B cell (primary cell): Measurements from ENCODE around the gene DSCAML1. TPM values are rescaled to one million over a fixed set of nuclear protein-coding genes. Genes with fewer than 3 reads are reported as not detected.

Experiments
- ATAC-seq: fragments of 200-7000 bp; cut with Tn5 transposase; one replicate; pipeline ENCODE4 v1.10.0; 2021; ENCODE audit warnings: low read depth, mild to moderate bottlenecking, moderate number of reproducible peaks, moderate library complexity
- CTCF ChIA-PET: fragments of 350-600 bp; sonication (Branson Sonifier 250); formaldehyde crosslinking; loops from one replicate; lab custom pipeline; 2021; ENCODE audit warnings: antibody characterized with exemption, inconsistent platforms; lab: Charles Lee
- POLR2A ChIA-PET: fragments of 350-600 bp; sonication (Branson Sonifier 250); formaldehyde crosslinking; loops from one replicate; lab custom pipeline; 2021; ENCODE audit warnings: antibody characterized with exemption; lab: Charles Lee
- DNase-seq: peaks from one replicate; pipeline ENCODE4 v3.0.0; 2013
- H2AFZ ChIP-seq: 2 replicates; pipeline ENCODE4 v1.6.1; 2012; ENCODE audit warnings: mild to moderate bottlenecking, low read depth, low read length; ENCODE audit not compliant: insufficient read depth, poor library complexity, severe bottlenecking
- H3K27ac ChIP-seq, 2 donors: 1 replicate in 1 of 2; 2 replicates in 1 of 2; pipeline ENCODE4 v1.5.1; 2012 to 2013; ENCODE audit warnings: low read length in 2 of 2, mild to moderate bottlenecking in 2 of 2, moderate library complexity in 1 of 2
- H3K27me3 ChIP-seq, 4 experiments: fragments of 200-600 bp in 1 of 4; sonication (generic) in 1 of 4; replicated peaks in 1 of 4; 1 replicate in 2 of 4; 2 replicates in 2 of 4; pipeline versions ENCODE4 v1.6.1 to v1.7.0; 2013 to 2016; ENCODE audit warnings: low read length in 3 of 4, mild to moderate bottlenecking in 2 of 4, mixed read lengths in 1 of 4, moderate library complexity in 1 of 4; ENCODE audit not compliant: insufficient read depth in 4 of 4, control insufficient read depth in 3 of 4; ENCODE audit errors: control extremely low read depth in 1 of 4
- H3K36me3 ChIP-seq, 2 experiments: replicated peaks in 1 of 2; 1 replicate in 1 of 2; 2 replicates in 1 of 2; pipeline versions ENCODE4 v1.6.1 to v1.7.1; 2013; ENCODE audit warnings: low read length in 1 of 2; ENCODE audit not compliant: insufficient read depth in 2 of 2, control insufficient read depth in 1 of 2; ENCODE audit errors: control extremely low read depth in 1 of 2, extremely low read depth in 1 of 2
- H3K4me1 ChIP-seq, 2 donors: fragments of 200-600 bp in 1 of 2; sonication (generic) in 1 of 2; 1 replicate in 1 of 2; 2 replicates in 1 of 2; pipeline versions ENCODE4 v1.5.1 to v1.6.1; 2013 to 2017; ENCODE audit warnings: low read length in 2 of 2; ENCODE audit not compliant: control insufficient read depth in 2 of 2, insufficient read depth in 2 of 2
- H3K4me2 ChIP-seq: replicated peaks from 2 replicates; pipeline ENCODE3; 2012; ENCODE audit warnings: mild to moderate bottlenecking, low read depth, low read length; ENCODE audit not compliant: poor library complexity, severe bottlenecking
- H3K4me3 ChIP-seq, 5 experiments: fragments of 200-600 bp in 1 of 5; sonication (generic) in 1 of 5; 1 replicate in 3 of 5; 2 replicates in 2 of 5; pipeline versions ENCODE4 v1.5.1 to v1.7.0; 2011 to 2016; ENCODE audit warnings: low read length in 4 of 5, mild to moderate bottlenecking in 4 of 5, low read depth in 2 of 5, control low read depth in 1 of 5, moderate library complexity in 1 of 5; ENCODE audit not compliant: insufficient read depth in 1 of 5; ENCODE audit errors: control extremely low read depth in 1 of 5, extremely low read depth in 1 of 5
- H3K79me2 ChIP-seq: fragments of 200-600 bp; sonication (generic); one replicate; pipeline ENCODE4 v1.6.0; 2016; ENCODE audit warnings: low read length; ENCODE audit not compliant: control insufficient read depth, insufficient read depth
- H3K9ac ChIP-seq: fragments of 200-600 bp; sonication (generic); 2 replicates; pipeline ENCODE4 v1.6.1; 2017; ENCODE audit warnings: mild to moderate bottlenecking, low read length, moderate library complexity
- H3K9me3 ChIP-seq, 3 donors: one replicate each; pipeline versions ENCODE4 v1.6.1 to v1.7.1; 2013; ENCODE audit warnings: low read length in 2 of 3; ENCODE audit not compliant: control insufficient read depth in 2 of 3, insufficient read depth in 1 of 3; ENCODE audit errors: control extremely low read depth in 1 of 3
- H4K20me1 ChIP-seq: 2 replicates; pipeline ENCODE4 v1.6.0; 2012; ENCODE audit warnings: mild to moderate bottlenecking, low read length; ENCODE audit not compliant: insufficient read depth, control insufficient read depth, poor library complexity, severe bottlenecking
- H3K27ac Mint-ChIP-seq: one replicate; pipeline ENCODE4 v1.8.0; 2021; ENCODE audit warnings: mixed read lengths
- H3K27me3 Mint-ChIP-seq: one replicate; pipeline ENCODE4 v1.8.0; 2021; ENCODE audit warnings: mixed read lengths
- H3K4me1 Mint-ChIP-seq: one replicate; pipeline ENCODE4 v1.8.0; 2021; ENCODE audit warnings: mixed read lengths
- H3K4me3 Mint-ChIP-seq: one replicate; pipeline ENCODE4 v1.8.0; 2021; ENCODE audit warnings: mixed read lengths
- H3K9me3 Mint-ChIP-seq: one replicate; pipeline ENCODE4 v1.8.0; 2022; ENCODE audit warnings: mixed read lengths; ENCODE audit not compliant: insufficient read depth
- EZH2 ChIP-seq: IDR thresholded peaks from 2 replicates; pipeline ENCODE4 v1.6.1; 2012; ENCODE audit warnings: borderline replicate concordance, low read depth, mild to moderate bottlenecking, moderate library complexity, low read length; ENCODE audit not compliant: insufficient read depth, poor library complexity, severe bottlenecking
- WGBS: methylation state at CpG from one replicate; pipeline ENCODE4 v1.1.5; 2013; ENCODE audit warnings: missing lambda C conversion rate; ENCODE audit not compliant: insufficient coverage; 5-methylcytosine and 5-hydroxymethylcytosine counted together
- intact Hi-C: fragments of 100-400 bp; cut with micrococcal nuclease; formaldehyde crosslinking; loops from one replicate; pipeline ENCODE4 v1.10.0; 2022
- polyA plus RNA-seq: library from polyadenylated mRNA; depleted of rRNA; stranded (reverse); fragments of >200 nt; gene quantifications from 2 replicates; pipeline ENCODE4 v1.2.3, GENCODE V29; 2012
- total RNA-seq, 2 donors: library from RNA; stranded (reverse); fragments of 120-200 nt in 1 of 2; gene quantifications; 1 replicate in 1 of 2; 2 replicates in 1 of 2; pipeline versions ENCODE4 v1.2.3 to v1.2.4, GENCODE V29; 2013 to 2022
- TF ChIP-seq, protein P1 (sequence below): fragments of 200-600 bp; IDR thresholded peaks from one replicate; pipeline ENCODE4 v1.8.0; 2022; ENCODE audit warnings: antibody characterized with exemption, mild to moderate bottlenecking

The DSCAML1 gene
- total and polyA plus RNA-seq, 2 donors (not counting 1 experiment from before 2014, with no cell fraction given): 1.2 to 6.2 TPM

DNA sequence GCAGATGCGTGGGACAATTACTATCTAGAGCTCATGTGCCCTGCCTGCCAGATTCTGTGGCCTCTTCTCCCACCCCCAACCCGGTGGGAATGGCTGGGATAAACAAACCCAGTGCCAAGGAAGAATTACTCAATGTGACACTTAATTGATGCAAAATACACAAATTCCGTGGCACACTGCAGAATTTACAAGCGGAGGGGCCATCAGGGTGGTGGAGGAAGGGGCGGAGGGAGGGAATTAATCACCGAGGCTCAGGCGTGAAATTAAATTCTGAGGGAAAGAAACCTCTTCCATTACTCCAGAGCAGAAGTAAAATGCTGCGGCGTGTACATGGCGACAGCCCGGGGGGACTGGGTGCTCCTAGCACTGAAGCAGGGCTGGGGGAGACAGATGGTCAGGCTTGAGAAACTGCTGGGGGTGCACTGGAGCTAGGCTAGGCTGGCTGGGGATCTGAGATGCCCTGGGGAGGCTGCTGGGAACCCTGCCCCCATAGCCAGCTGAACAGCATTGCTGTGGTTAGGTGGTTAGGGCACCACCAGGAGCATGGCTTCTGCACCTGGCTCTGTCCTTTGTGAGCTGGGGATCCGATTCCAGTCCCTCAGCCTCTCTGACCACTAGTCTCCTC lies 268.8 kb downstream of the DSCAML1 start:
- peaks cover 0 to 3% (median 0%) of the 10 kb centered on the region in 4 experiments for H3K27me3 ChIP-seq
- no peaks in the 10 kb centered on the region for H3K36me3 ChIP-seq
- no peak overlapping the region for H2AFZ ChIP-seq
- TF ChIP-seq, protein P1, sequence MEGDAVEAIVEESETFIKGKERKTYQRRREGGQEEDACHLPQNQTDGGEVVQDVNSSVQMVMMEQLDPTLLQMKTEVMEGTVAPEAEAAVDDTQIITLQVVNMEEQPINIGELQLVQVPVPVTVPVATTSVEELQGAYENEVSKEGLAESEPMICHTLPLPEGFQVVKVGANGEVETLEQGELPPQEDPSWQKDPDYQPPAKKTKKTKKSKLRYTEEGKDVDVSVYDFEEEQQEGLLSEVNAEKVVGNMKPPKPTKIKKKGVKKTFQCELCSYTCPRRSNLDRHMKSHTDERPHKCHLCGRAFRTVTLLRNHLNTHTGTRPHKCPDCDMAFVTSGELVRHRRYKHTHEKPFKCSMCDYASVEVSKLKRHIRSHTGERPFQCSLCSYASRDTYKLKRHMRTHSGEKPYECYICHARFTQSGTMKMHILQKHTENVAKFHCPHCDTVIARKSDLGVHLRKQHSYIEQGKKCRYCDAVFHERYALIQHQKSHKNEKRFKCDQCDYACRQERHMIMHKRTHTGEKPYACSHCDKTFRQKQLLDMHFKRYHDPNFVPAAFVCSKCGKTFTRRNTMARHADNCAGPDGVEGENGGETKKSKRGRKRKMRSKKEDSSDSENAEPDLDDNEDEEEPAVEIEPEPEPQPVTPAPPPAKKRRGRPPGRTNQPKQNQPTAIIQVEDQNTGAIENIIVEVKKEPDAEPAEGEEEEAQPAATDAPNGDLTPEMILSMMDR: no peak
- TF ChIP-seq EZH2: no peak
- H4K20me1 ChIP-seq: no peaks in the 10 kb centered on the region
- no peaks in the 10 kb centered on the region for H3K4me1 ChIP-seq
- H3K4me3 ChIP-seq: no peak overlapping the region
- peaks cover 6% of the 10 kb centered on the region for H3K27me3 Mint-ChIP-seq
- no peak overlapping the region for H3K4me2 ChIP-seq
- DNase-seq (no peak), ATAC-seq (no peak)
- H3K9me3 Mint-ChIP-seq: no peaks in the 10 kb centered on the region
- intact Hi-C loops: no loop called here
- no peaks in the 10 kb centered on the region for H3K79me2 ChIP-seq
- ChIA-PET CTCF (no interaction called here), POLR2A (no interaction called here)
- no peak overlapping the region for H3K27ac Mint-ChIP-seq
- 85% methylated on average over 5 of the region's 12 CpGs for WGBS
- no peaks in the 10 kb centered on the region for H3K9me3 ChIP-seq
- no peak overlapping the region for H3K4me3 Mint-ChIP-seq
- no peaks in the 10 kb centered on the region for H3K4me1 Mint-ChIP-seq
- H3K27ac ChIP-seq: no peak overlapping the region
- H3K9ac ChIP-seq: no peak overlapping the region

DNA sequence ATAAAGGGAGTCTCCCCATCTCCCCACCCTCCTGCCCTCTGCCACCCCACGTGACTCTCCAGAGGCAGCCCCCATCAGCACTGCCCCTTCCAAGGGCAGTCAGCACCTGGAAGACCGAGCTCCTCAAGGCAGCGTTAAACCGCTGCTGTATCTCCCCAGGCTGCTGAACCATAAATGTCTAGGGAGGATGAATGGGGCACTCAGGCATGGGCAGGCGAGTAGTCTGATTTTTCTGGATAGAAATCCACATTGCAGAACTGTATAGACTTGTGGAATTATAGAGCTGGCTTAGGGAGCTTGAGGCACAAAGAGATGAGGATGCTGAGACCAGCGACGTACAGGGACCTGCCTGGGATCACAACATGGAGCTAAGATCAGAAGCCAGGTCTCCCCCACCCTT lies 269.7 kb downstream of the DSCAML1 start:
- Histone ChIP-seq H3K27me3 (peaks cover 0 to 3% (median 0%) of the 10 kb centered on the region in 4 experiments), H3K4me3 (no peak overlapping the region), H3K4me1 (no peaks in the 10 kb centered on the region), H3K9me3 (no peaks in the 10 kb centered on the region), H2AFZ (no peak overlapping the region), H3K9ac (no peak overlapping the region), H3K79me2 (no peaks in the 10 kb centered on the region), H4K20me1 (no peaks in the 10 kb centered on the region), H3K36me3 (no peaks in the 10 kb centered on the region), H3K27ac (no peak overlapping the region), H3K4me2 (no peak overlapping the region)
- TF ChIP-seq, protein P1: no peak
- no peak for TF ChIP-seq EZH2
- Mint-ChIP-seq H3K4me3 (no peak overlapping the region), H3K4me1 (no peaks in the 10 kb centered on the region), H3K9me3 (no peaks in the 10 kb centered on the region), H3K27ac (no peak overlapping the region), H3K27me3 (peaks cover 6% of the 10 kb centered on the region)
- intact Hi-C loops: no loop called here
- ChIA-PET POLR2A (no interaction called here), CTCF (no interaction called here)
- 88% methylated on average over 3 of the region's 7 CpGs for WGBS
- ATAC-seq: no peak
- no peak for DNase-seq
